Mesodermal cell (in vitro differentiated cells): ENCODE data around the gene PAXIP1.

Source experiments
- H3K27ac ChIP-seq: 2 replicates; pipeline ENCODE4 v1.7.0; 2013; ENCODE audit warnings: mild to moderate bottlenecking, low read depth, low read length, moderate library complexity; ENCODE audit not compliant: severe bottlenecking
- H3K36me3 ChIP-seq: 2 replicates; pipeline ENCODE4 v1.7.1; 2013; ENCODE audit warnings: mild to moderate bottlenecking, low read length, moderate library complexity; ENCODE audit not compliant: control insufficient read depth, insufficient read depth
- H3K4me1 ChIP-seq: one replicate; pipeline ENCODE4 v1.7.1; 2013; ENCODE audit warnings: mild to moderate bottlenecking, low read length; ENCODE audit not compliant: insufficient read depth, control insufficient read depth, poor library complexity, severe bottlenecking
- H3K4me3 ChIP-seq: 2 replicates; pipeline ENCODE4 v1.7.0; 2013; ENCODE audit warnings: low read length, control low read depth, mild to moderate bottlenecking; ENCODE audit not compliant: insufficient read depth, poor library complexity, severe bottlenecking; ENCODE audit errors: extremely low read depth
- H3K9me3 ChIP-seq: 2 replicates; pipeline ENCODE4 v1.7.1; 2013; ENCODE audit warnings: mild to moderate bottlenecking, low read length, moderate library complexity; ENCODE audit not compliant: control insufficient read depth
- WGBS, 2 experiments: methylation state at CpG; one replicate each; pipeline ENCODE4 v1.1.5; 2013; ENCODE audit warnings: missing lambda C conversion rate in 2 of 2; ENCODE audit not compliant: insufficient coverage in 2 of 2; 5-methylcytosine and 5-hydroxymethylcytosine counted together

PAXIP1 gene

DNA sequence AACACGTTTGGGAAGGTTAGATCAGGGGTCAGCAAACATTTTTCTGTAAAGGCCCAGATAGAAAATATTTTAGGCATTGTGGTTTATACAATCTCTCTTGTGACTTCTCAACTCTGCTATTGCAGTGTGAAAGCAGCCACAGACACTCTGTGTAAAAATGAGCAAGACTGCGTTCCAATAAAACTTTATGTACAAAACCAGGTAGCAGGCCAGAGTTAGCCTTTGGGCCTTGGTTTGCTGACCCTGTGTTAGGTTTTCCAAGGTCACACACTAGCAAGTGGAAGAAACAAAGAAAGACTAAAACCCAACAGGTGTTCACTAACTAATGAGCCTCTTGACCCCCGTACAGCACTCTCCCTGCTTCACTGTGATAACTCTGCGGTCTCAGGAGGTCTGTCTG is 14.9 kb upstream of the PAXIP1 start:
- Histone ChIP-seq H3K36me3 (no peaks in the 10 kb centered on the region), H3K27ac (no peak overlapping the region), H3K4me3 (no peak overlapping the region), H3K9me3 (no peaks in the 10 kb centered on the region), H3K4me1 (no peaks in the 10 kb centered on the region)
- 85 to 100% methylated on average over 2 to 3 of the region's 4 CpGs for WGBS, 2 experiments

DNA sequence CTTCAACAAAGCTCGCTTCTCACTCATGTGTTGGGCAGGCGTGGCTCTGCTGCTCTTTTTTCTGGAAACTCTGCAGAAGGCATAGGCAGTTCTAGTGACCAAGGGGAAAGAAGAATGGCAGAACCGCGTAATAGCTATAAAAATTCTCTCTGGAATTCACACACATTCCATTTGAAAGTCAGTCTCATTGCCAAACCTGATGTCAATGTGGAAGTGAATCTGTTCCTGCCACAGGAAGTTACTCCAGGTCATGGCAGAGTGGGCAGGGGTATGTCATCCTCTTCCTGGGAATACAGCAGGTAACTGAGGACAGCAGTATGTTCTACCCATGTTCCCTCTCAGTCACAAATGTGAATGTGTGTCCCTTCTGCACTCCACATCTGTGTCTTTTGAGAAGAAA is 8.2 kb upstream of the PAXIP1 start:
- Histone ChIP-seq H3K4me1 (no peaks in the 10 kb centered on the region), H3K4me3 (no peak overlapping the region), H3K9me3 (no peaks in the 10 kb centered on the region), H3K27ac (no peak overlapping the region), H3K36me3 (no peaks in the 10 kb centered on the region)
- 93 to 100% methylated on average over 2 of the region's 4 CpGs for WGBS, 2 experiments

DNA sequence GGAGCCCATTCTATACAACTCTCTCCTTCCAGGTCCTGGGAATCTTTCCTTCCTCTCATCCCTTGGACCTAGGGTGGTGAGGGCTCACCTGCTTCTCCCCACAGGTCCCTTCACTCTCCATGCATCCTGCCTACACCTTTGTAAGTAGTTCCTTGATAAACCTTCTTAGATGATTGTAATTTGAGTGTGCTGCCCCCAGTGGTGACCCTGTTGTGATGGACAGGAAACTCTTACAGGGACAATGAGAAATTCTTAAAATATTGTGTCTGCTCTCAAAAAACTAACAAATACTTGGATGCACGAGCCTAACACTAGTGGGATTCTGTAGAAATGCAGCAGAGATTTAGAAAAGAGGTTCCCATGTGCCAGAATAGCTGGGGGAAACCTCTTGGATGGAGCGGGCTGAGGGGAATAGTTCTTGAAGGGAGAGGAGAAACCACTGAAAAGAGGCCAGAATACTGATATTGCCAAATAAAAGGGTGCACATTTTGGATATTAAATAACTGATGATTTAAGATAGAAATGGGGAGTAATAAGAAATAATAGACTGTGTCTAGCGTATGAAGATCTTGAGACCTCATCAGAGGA is 6.7 kb upstream of the PAXIP1 start:
- no peaks in the 10 kb centered on the region for H3K9me3 ChIP-seq
- no peaks in the 10 kb centered on the region for H3K36me3 ChIP-seq
- H3K4me1 ChIP-seq: no peaks in the 10 kb centered on the region
- whole genome bisulfite sequencing, 2 experiments: 81 to 100% methylated on average over 2 to 3 of the region's 3 CpGs
- no peak overlapping the region for H3K4me3 ChIP-seq
- no peak overlapping the region for H3K27ac ChIP-seq

DNA sequence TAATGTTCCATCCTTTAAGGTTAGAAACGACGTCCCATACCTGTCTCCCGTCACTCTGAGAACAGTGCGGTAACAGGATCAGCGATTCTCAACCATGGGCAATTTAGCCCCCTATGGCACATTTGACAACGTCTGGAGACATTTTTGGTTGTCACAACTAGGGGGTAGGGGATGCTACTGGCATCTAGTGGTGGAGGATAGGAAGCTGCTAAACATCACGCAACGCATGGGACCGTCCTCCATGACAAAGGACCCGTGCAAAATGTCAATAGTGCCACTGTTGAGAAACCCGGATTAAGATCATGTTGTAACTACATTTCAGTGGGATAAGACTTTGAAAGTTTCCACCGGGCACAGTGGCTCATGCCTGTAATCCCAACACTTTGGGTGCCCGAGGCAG is 5.0 kb upstream of the PAXIP1 start:
- H3K36me3 ChIP-seq: no peaks in the 10 kb centered on the region
- H3K27ac ChIP-seq: no peak overlapping the region
- WGBS, 2 experiments: 49 to 51% methylated on average over 13 of the region's 13 CpGs
- no peaks in the 10 kb centered on the region for H3K9me3 ChIP-seq
- H3K4me3 ChIP-seq: no peak overlapping the region
- no peaks in the 10 kb centered on the region for H3K4me1 ChIP-seq

DNA sequence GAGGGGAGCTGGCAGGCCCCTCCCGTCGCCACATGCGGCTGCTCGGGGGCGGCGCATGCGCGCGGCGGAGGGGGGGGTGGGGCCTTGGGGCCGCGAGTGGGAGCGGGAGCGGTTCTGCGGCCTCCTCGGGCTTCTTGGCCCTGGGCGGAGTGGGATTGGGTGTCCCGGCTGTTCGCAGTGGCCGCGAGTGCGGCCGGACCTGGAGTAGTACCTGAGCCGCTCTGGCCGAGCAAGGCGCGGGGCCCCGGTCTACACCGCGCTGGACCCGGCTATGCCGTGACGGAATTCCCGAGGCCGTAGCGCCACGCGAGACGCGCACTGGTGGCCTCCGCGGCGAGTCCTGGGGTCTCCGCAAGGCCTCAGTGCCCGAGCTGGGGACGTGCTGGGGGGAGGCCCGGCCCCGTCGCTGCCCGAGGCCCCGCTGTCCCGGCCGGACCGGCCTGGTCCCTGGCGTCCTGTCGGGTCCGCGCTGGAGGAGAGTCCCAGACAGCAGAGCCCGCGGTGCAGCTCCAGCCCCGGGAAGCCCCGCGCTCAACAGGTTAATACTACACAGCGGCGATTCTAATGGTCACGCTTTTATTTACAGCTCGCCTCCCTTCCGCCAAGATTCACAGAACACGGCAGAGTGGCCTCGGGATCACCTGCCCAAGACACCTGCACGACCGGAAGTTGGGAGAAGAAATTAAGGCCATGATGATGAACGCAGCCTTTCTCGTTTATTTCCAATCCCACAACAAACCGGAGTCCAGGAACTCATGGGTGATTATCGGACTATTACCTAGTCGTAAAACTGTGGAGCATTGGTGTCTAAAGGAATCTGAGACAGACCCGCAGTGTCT is 671 bp upstream of the PAXIP1 start:
- Histone ChIP-seq H3K36me3 (peaks cover 12% of the 10 kb centered on the region), H3K4me3 (peak overlapping the region; percentile 84), H3K4me1 (no peaks in the 10 kb centered on the region), H3K9me3 (no peaks in the 10 kb centered on the region), H3K27ac (peak overlapping the region; percentile 99)
- WGBS, 2 experiments: 0% methylated on average over 51 to 61 of the region's 78 CpGs

DNA sequence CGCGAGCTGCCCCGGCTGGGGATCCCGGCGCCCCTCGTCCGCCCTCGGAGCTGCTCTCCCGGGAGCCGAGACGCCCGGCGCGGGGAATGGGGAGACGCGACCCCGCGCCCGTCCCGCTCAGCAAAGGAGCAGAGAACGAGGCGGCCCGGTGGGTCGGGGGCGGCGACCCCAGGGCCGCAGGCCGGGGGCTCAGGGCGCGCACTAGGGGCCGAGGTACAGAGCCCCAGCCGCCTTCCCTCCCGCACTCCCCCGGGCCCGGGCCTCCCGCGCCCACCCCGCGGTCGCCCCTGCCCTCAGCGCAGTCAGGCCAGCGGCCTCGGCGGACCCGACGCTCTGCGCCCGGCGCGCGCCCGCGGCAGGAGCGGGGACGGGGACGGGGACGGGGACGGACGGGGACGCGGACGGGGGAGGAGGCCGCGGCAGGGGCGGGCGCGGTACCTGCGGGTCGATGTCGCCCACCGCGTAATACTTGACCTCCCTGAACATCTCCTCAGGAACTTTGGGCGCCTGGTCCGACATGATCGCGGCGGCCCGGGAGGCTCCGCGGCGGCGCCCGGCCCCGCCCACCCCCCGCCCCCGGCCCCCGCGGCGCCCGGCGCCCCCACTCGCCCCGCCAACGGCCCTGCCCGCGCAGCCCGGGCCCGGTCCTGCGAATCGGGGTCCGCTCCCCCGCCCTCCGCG is 373 bp downstream of the PAXIP1 start:
- H3K4me1 ChIP-seq: no peaks in the 10 kb centered on the region
- WGBS, 2 experiments: 0% methylated on average over 56 to 70 of the region's 104 CpGs
- no peaks in the 10 kb centered on the region for H3K9me3 ChIP-seq
- H3K36me3 ChIP-seq: peaks cover 22% of the 10 kb centered on the region
- peak overlapping the region; percentile 72 for H3K4me3 ChIP-seq
- H3K27ac ChIP-seq: peak overlapping the region; percentile 59

DNA sequence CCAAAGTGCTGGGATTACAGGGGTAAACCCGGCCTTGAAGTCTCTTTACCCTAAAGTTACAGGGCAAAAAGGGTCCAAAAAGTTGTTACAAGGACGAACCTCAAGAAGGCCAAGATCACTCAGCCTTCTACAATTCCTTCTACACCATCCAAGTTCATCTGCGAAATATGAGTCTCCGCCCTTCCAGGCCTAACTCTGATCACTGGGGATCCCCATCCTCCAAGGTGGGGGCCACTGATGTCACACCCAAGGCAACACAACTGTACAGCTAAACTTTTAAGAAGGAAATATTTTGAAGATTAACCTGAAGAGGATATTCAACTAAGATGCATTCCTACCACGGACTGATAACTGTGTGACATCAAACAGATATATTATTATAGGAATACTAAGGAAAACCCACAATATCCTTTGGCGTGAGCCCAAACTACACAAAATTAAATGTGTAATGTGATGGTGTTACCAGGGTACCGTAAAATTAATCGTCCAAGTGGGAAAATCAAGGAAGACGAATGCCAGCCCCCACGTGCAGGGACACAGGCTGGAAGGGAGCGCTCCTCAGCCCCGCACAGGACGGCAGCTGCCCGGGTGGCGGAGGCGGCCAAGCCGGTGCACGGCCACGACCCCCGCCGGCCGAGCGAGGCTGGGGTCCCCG is 1.0 kb downstream of the PAXIP1 start:
- WGBS, 2 experiments: 9 to 18% methylated on average over 19 to 20 of the region's 24 CpGs
- no peak overlapping the region for H3K27ac ChIP-seq

DNA sequence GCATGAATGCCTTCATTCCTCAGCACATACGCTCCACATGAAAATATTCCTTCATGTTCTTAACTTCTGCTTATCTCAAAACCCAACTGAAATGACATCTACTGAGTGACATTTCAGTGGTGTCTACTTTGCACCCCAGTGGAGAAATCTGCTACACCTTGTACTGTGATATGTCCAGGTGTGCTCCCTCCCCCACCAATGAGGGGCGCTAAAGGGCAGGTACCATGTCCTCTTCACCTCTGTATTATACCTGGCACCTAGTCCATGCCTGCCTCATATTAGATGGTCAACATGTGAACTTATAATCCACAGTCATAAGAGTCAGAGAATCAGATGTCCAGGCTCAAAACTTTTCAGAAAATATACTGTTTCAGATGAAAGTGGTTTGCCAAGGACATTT is 2.1 kb downstream of the PAXIP1 start:
- H3K36me3 ChIP-seq: peaks cover 36% of the 10 kb centered on the region
- H3K4me3 ChIP-seq: no peak overlapping the region
- H3K27ac ChIP-seq: no peak overlapping the region
- 86 to 92% methylated on average over 1 to 2 of the region's 2 CpGs for WGBS, 2 experiments
- H3K4me1 ChIP-seq: no peaks in the 10 kb centered on the region
- H3K9me3 ChIP-seq: no peaks in the 10 kb centered on the region

More for the DNA sequence above, 1.0 kb downstream of the PAXIP1 start:
- Histone ChIP-seq H3K4me3 (peak overlapping the region; percentile 72), H3K4me1 (no peaks in the 10 kb centered on the region), H3K36me3 (peaks cover 29% of the 10 kb centered on the region), H3K9me3 (no peaks in the 10 kb centered on the region)

DNA sequence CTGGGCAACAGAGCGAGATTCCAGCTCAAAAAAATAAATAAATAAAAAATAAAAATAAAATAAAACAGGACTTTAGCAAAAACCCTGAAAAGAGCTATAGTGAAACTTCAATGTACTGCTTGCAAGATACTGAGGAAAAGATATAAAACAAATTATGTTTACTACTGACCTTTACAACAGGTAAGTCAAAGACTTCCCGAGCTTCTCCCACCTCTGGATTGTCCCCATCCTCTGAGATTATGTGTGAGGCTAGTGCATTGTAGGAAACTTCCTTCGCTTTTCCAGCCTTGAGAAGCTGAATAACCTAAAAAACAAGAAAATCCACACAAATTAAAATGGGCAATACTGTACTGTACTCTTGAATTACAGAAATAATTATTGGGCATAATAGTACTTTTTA is 4.4 kb downstream of the PAXIP1 start:
- no peak overlapping the region for H3K4me3 ChIP-seq
- H3K27ac ChIP-seq: no peak overlapping the region
- 100% methylated on average over 1 of the region's 3 CpGs; no CpG with 5 or more reads in 1 of the 2 experiments for WGBS, 2 experiments
- no peaks in the 10 kb centered on the region for H3K4me1 ChIP-seq
- peaks cover 53% of the 10 kb centered on the region for H3K36me3 ChIP-seq
- no peaks in the 10 kb centered on the region for H3K9me3 ChIP-seq

DNA sequence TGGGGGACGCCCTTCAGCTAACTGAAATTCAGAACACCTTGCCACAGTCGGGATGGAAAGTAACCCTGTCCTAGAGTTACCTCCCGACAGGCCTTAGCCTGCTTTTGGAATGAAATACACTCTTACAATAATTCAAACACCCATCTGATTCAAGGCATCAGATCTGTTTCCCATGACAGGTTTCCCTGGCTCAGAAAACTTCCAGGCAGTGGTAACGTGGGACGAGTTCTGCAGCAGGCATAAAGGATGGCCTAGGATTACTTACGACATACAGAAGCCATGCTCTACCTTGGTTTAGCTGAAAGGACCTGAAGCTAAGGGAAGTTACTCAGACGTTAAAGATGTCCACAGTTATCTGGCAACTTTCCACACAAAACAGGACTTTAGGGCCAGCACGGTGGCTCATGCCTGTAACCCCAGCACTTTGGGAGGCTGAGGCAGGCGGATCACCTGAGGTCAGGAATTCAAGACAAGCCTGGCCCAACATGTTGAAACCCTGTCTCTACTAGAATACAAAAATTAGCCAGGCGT is 5.0 kb downstream of the PAXIP1 start:
- H3K4me1 ChIP-seq: no peaks in the 10 kb centered on the region
- H3K36me3 ChIP-seq: peaks cover 59% of the 10 kb centered on the region
- H3K4me3 ChIP-seq: no peak overlapping the region
- no peak overlapping the region for H3K27ac ChIP-seq
- H3K9me3 ChIP-seq: no peaks in the 10 kb centered on the region
- WGBS, 2 experiments: 91 to 94% methylated on average over 9 to 10 of the region's 10 CpGs
